Vagina (tissue), 2 donors: ENCODE results near the gene ITIH5.

Experiments
- CTCF ChIP-seq, 3 experiments: fragments of 450-650 bp in 2 of 3; fragments of 200-600 bp in 1 of 3; sonication (generic) in 1 of 3; IDR thresholded peaks; one replicate each; pipeline ENCODE4 v1.5.1; 2017 to 2019; ENCODE audit warnings: antibody characterized with exemption in 3 of 3, mild to moderate bottlenecking in 2 of 3, moderate library complexity in 2 of 3
- POLR2A ChIP-seq, 2 donors: fragments of 450-650 bp; IDR thresholded peaks; one replicate each; pipeline ENCODE4 v1.6.1; 2017; ENCODE audit warnings: antibody characterized with exemption in 2 of 2, mild to moderate bottlenecking in 2 of 2, moderate library complexity in 2 of 2
- POLR2AphosphoS5 ChIP-seq, 2 donors: sonication (generic); formaldehyde crosslinking; IDR thresholded peaks; one replicate each; pipeline ENCODE4 v1.9.0; 2017; ENCODE audit warnings: antibody characterized with exemption in 2 of 2, mild to moderate bottlenecking in 2 of 2, low read depth in 1 of 2; ENCODE audit not compliant: insufficient read depth in 1 of 2

GRCh38 chr10:7710446-7710845, 43.7 kb upstream of the ITIH5 start:
- no peak for TF ChIP-seq POLR2A (IDR thresholded peaks at IDR 0.05)
- no peak for TF ChIP-seq CTCF (IDR thresholded peaks at IDR 0.05)
- no peak for TF ChIP-seq POLR2AphosphoS5 (IDR thresholded peaks at IDR 0.05; ENCODE audit: insufficient read depth in 1 of 2, low read depth in 1 of 2)
